GM12878 (cell line): ENCODE results near the gene PRSS2. TPM values are rescaled to one million over a fixed set of nuclear protein-coding genes. Genes with fewer than 3 reads are reported as not detected.
A peak's percentile ranks its signal among the peaks of the same experiment; 100 is the strongest.

Source experiments
- ASH2L ChIP-seq: fragments of 300-600, 200-600 bp; sonication (generic); IDR thresholded peaks from 2 replicates; pipeline ENCODE4 v1.6.1; 2017; ENCODE audit warnings: low read depth, mild to moderate bottlenecking, borderline replicate concordance
- CBFB ChIP-seq: IDR thresholded peaks from 2 replicates; pipeline ENCODE4 v1.6.1; 2016; ENCODE audit warnings: antibody characterized with exemption, low read depth
- CREB1 ChIP-seq: IDR thresholded peaks from 2 replicates; pipeline ENCODE4 v1.6.1; 2012; ENCODE audit warnings: low read depth, mild to moderate bottlenecking, inconsistent platforms
- CUX1 ChIP-seq: IDR thresholded peaks from 2 replicates; pipeline ENCODE4 v1.6.1; 2012; ENCODE audit warnings: improper control_type of control experiment, low read depth, low read length; ENCODE audit not compliant: insufficient replicate concordance
- EED ChIP-seq: sonication (generic); IDR thresholded peaks from 2 replicates; pipeline ENCODE4 v1.6.1; 2016; ENCODE audit warnings: antibody characterized with exemption, low read depth
- ESRRA ChIP-seq: IDR thresholded peaks from 2 replicates; pipeline ENCODE4 v1.6.1; 2012; ENCODE audit warnings: mild to moderate bottlenecking, low read length, improper control_type of control experiment
- HDGF ChIP-seq: fragments of 450-650 bp; IDR thresholded peaks from 2 replicates; pipeline ENCODE4 v1.6.1; 2016; ENCODE audit warnings: antibody characterized with exemption
- IKZF1 ChIP-seq: fragments of 450-650 bp; conservative IDR thresholded peaks from 2 replicates; pipeline ENCODE4 v1.6.1; 2017; ENCODE audit warnings: antibody characterized with exemption, mild to moderate bottlenecking
- IKZF2 ChIP-seq, 2 experiments: fragments of 450-650 bp; IDR thresholded peaks; 2 replicates each; pipeline ENCODE4 v1.6.1; 2017; ENCODE audit warnings: mild to moderate bottlenecking in 2 of 2, moderate library complexity in 2 of 2
- KAT2A ChIP-seq: conservative IDR thresholded peaks from 2 replicates; pipeline ENCODE4 v1.6.1; 2011; ENCODE audit warnings: low read depth, low read length; ENCODE audit not compliant: control insufficient read depth
- MEF2A ChIP-seq: IDR thresholded peaks from 2 replicates; pipeline ENCODE4 v1.6.1; 2011; ENCODE audit warnings: low read depth, mild to moderate bottlenecking, low read length, moderate library complexity; ENCODE audit not compliant: insufficient read depth
- MEF2B ChIP-seq: fragments of 450-650 bp; IDR thresholded peaks from 2 replicates; pipeline ENCODE4 v1.6.1; 2018; ENCODE audit warnings: mild to moderate bottlenecking, moderate library complexity; ENCODE audit not compliant: partially characterized antibody, poor library complexity, severe bottlenecking
- MTA2 ChIP-seq: fragments of 450-650 bp; IDR thresholded peaks from 2 replicates; pipeline ENCODE4 v1.6.1; 2016; ENCODE audit warnings: low read depth, mild to moderate bottlenecking, moderate library complexity
- MYC ChIP-seq: IDR thresholded peaks from 2 replicates; pipeline ENCODE4 v1.6.1; 2011; ENCODE audit warnings: mild to moderate bottlenecking, low read length, moderate library complexity, inconsistent platforms; ENCODE audit not compliant: insufficient read depth, insufficient replicate concordance, insufficient read length, severe bottlenecking
- PBX3 ChIP-seq: IDR thresholded peaks from 2 replicates; pipeline ENCODE4 v1.6.1; 2011; ENCODE audit warnings: mild to moderate bottlenecking, low read depth, low read length, moderate library complexity; ENCODE audit not compliant: insufficient replicate concordance
- POLR2A ChIP-seq: IDR thresholded peaks from 2 replicates; pipeline ENCODE4 v1.6.1; 2011; ENCODE audit warnings: low read depth, mild to moderate bottlenecking, low read length
- POU2F2 ChIP-seq: IDR thresholded peaks from 3 replicates; pipeline ENCODE4 v1.6.1; 2011; ENCODE audit warnings: low read depth, mild to moderate bottlenecking, low read length, borderline replicate concordance
- SMARCA5 ChIP-seq: fragments of 450-650 bp; IDR thresholded peaks from 2 replicates; pipeline ENCODE4 v1.6.1; 2017; ENCODE audit warnings: mild to moderate bottlenecking
- SREBF1 ChIP-seq: IDR thresholded peaks from 2 replicates; pipeline ENCODE4 v1.6.1; 2012; ENCODE audit warnings: mild to moderate bottlenecking, low read length
- TAF1 ChIP-seq: IDR thresholded peaks from 2 replicates; pipeline ENCODE4 v1.6.1; 2011; ENCODE audit warnings: mild to moderate bottlenecking, low read depth, low read length, borderline replicate concordance
- TARDBP ChIP-seq: IDR thresholded peaks from 2 replicates; pipeline ENCODE4 v1.6.1; 2016; ENCODE audit warnings: borderline replicate concordance
- TCF12 ChIP-seq: IDR thresholded peaks from 2 replicates; pipeline ENCODE4 v1.6.1; 2011; ENCODE audit warnings: low read depth, mild to moderate bottlenecking, low read length
- ZNF274 ChIP-seq: IDR thresholded peaks from one replicate; pipeline ENCODE4 v1.8.0; 2011; ENCODE audit not compliant: insufficient read length, insufficient read depth
- ZNF687 ChIP-seq: fragments of 450-650 bp; IDR thresholded peaks from 2 replicates; pipeline ENCODE4 v1.6.1; 2017; ENCODE audit warnings: mild to moderate bottlenecking, moderate library complexity
- polyA plus RNA-seq, 11 experiments: library from polyadenylated mRNA; depleted of rRNA in 4 of 11; unstranded in 6 of 11; stranded (reverse) in 5 of 11; fragments of >200 nt; fragmentation: Nextera tagmentation in 4 of 11; fragmentation: Illumina TruSeq in 1 of 11; extraction: Ambion mirVana in 4 of 11; extraction: Trizol in 1 of 11; gene quantifications; 1 replicate in 1 of 11; 2 replicates in 10 of 11; pipeline versions ENCODE4 v1.2.1 to v1.2.3, GENCODE V29; 2011 to 2016; ENCODE audit warnings: inconsistent platforms in 2 of 11, missing spikeins in 2 of 11, low read depth in 1 of 11
- total RNA-seq, 4 experiments: library from RNA; depleted of rRNA in 3 of 4; stranded (reverse); fragments of >200 nt in 3 of 4; fragmentation: Illumina TruSeq in 1 of 4; extraction: Trizol in 1 of 4; gene quantifications; 2 replicates each; pipeline versions ENCODE4 v1.2.1 to v1.2.3, GENCODE V29; 2013 to 2021

Gene PRSS2
- total and polyA plus RNA-seq, 10 of the 15 experiments (the other 5 are each of a cell fraction or from before 2014, with no cell fraction given), result 0.21 to 28.8 (median 0.41) TPM; not detected in 7

- TF ChIP-seq TCF12 (peak; percentile 67; the same call in 1 of the 2 replicates), ASH2L (no peak), SMARCA5 (no peak), POU2F2 (no peak), POLR2A (no peak), SREBF1 (no peak), MYC (no peak), PBX3 (no peak), MEF2A (no peak), TARDBP (no peak), IKZF2 (IDR thresholded peaks at IDR 0.05) (peak; percentile 38 to 53), CREB1 (no peak), ESRRA (no peak), HDGF (no peak), MTA2 (peak; percentile 60; the same call in 1 of the 2 replicates), IKZF1 (peak; percentile 60), MEF2B (peak; percentile 76), CUX1 (no peak), CBFB (no peak), EED (no peak), TAF1 (no peak), KAT2A (no peak), ZNF274 (no peak), ZNF687 (peak; percentile 87)
Measured at GRCh38 chr7:142771353-142771723, 568 bp downstream of the PRSS2 start (continued).
